ENCODE data around the gene RELN. TPM values are rescaled to one million over a fixed set of nuclear protein-coding genes. Genes with fewer than 3 reads are reported as not detected.

Gene RELN
- total RNA-seq, 1 experiment from 2014 or later, result 0.20 TPM

DNA sequence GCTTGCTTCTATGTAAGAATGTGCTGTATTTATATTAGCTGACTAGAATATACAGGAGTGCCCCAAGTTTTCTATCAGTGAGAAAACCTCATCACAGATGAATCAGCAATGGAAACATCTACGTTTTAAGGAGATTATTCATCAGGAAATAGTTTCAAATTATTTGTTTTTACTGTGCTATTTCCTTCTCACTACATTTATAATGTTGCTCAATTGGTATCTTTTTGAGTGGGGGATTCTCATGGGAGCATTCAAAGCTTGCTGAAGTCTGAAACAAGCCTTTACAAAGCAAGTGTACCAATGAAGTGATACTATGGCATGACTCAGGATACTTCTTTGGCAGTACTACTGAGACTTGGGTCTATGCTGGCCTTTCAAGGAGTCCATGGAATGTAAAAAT lies 352.4 kb downstream of the RELN start:
- Histone ChIP-seq H4K20me1 (ENCODE audit: insufficient read depth) (no peaks in the 10 kb centered on the region), H3K79me2 (ENCODE audit: insufficient read depth, low read length) (no peaks in the 10 kb centered on the region), H3K9ac (ENCODE audit: low read length) (no peak overlapping the region), H3K9me3 (ENCODE audit: control insufficient read depth in 1 of 2, insufficient read depth in 1 of 2, low read depth in 1 of 2, low read length in 2 of 2) (no peaks in the 10 kb centered on the region), H3K36me3 (ENCODE audit: control insufficient read depth in 1 of 2, insufficient read depth in 2 of 2, low read length in 2 of 2) (no peaks in the 10 kb centered on the region), H3K27ac (ENCODE audit: low read depth, low read length) (no peak overlapping the region), H3K4me3 (replicated peaks in 1 of 2; ENCODE audit: low read depth in 1 of 2, low read length in 2 of 2) (no peak overlapping the region), H2AFZ (ENCODE audit: low read depth, low read length, poor library complexity, severe bottlenecking) (no peak overlapping the region), H3K9me2 (ENCODE audit: insufficient read depth) (no peaks in the 10 kb centered on the region), H3K4me2 (ENCODE audit: low read length) (no peak overlapping the region), H3K4me1 (ENCODE audit: control insufficient read depth in 1 of 2, insufficient read depth in 2 of 2, low read length in 2 of 2) (no peaks in the 10 kb centered on the region), H3K27me3 (ENCODE audit: insufficient read depth, low read length) (peaks cover 13% of the 10 kb centered on the region; the same call in 1 of the 2 replicates)
- intact Hi-C loops (cut with micrococcal nuclease), result no loop called here
- RAD21 ChIA-PET (ENCODE audit: low non-redundant PET in 1 of 2, low total read pairs in 2 of 2, uncharacterized antibody in 2 of 2, unreplicated experiment in 2 of 2), result no interaction called here
- POLR2A ChIA-PET, result no interaction called here
- CTCF ChIA-PET, result no interaction called here
- TF ChIP-seq EZH2phosphoT487 (IDR thresholded peaks at IDR 0.05; ENCODE audit: borderline replicate concordance), result no peak
- TF ChIP-seq, protein P1, sequence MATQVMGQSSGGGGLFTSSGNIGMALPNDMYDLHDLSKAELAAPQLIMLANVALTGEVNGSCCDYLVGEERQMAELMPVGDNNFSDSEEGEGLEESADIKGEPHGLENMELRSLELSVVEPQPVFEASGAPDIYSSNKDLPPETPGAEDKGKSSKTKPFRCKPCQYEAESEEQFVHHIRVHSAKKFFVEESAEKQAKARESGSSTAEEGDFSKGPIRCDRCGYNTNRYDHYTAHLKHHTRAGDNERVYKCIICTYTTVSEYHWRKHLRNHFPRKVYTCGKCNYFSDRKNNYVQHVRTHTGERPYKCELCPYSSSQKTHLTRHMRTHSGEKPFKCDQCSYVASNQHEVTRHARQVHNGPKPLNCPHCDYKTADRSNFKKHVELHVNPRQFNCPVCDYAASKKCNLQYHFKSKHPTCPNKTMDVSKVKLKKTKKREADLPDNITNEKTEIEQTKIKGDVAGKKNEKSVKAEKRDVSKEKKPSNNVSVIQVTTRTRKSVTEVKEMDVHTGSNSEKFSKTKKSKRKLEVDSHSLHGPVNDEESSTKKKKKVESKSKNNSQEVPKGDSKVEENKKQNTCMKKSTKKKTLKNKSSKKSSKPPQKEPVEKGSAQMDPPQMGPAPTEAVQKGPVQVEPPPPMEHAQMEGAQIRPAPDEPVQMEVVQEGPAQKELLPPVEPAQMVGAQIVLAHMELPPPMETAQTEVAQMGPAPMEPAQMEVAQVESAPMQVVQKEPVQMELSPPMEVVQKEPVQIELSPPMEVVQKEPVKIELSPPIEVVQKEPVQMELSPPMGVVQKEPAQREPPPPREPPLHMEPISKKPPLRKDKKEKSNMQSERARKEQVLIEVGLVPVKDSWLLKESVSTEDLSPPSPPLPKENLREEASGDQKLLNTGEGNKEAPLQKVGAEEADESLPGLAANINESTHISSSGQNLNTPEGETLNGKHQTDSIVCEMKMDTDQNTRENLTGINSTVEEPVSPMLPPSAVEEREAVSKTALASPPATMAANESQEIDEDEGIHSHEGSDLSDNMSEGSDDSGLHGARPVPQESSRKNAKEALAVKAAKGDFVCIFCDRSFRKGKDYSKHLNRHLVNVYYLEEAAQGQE (IDR thresholded peaks at IDR 0.05; ENCODE audit: low read depth), result no peak
- no peak for TF ChIP-seq ZFX (IDR thresholded peaks at IDR 0.05)
- TF ChIP-seq SP1 (IDR thresholded peaks at IDR 0.05; ENCODE audit: low read depth), result no peak
- TF ChIP-seq EGR1 (IDR thresholded peaks at IDR 0.05; ENCODE audit: low read depth), result no peak
- TF ChIP-seq, protein P2, sequence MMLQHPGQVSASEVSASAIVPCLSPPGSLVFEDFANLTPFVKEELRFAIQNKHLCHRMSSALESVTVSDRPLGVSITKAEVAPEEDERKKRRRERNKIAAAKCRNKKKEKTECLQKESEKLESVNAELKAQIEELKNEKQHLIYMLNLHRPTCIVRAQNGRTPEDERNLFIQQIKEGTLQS (IDR thresholded peaks at IDR 0.05), result no peak
- TF ChIP-seq SIN3A (IDR thresholded peaks at IDR 0.05; ENCODE audit: low read depth), result no peak
- no peak for TF ChIP-seq ZNF274 (IDR thresholded peaks at IDR 0.05; ENCODE audit: low read depth, low read length)
- no peak for TF ChIP-seq TCF7L2 (IDR thresholded peaks at IDR 0.05; ENCODE audit: borderline replicate concordance, extremely low read depth, insufficient read depth, insufficient read length)
- TF ChIP-seq CBX3 (IDR thresholded peaks at IDR 0.05; ENCODE audit: low read depth), result no peak
- TF ChIP-seq, protein P3, sequence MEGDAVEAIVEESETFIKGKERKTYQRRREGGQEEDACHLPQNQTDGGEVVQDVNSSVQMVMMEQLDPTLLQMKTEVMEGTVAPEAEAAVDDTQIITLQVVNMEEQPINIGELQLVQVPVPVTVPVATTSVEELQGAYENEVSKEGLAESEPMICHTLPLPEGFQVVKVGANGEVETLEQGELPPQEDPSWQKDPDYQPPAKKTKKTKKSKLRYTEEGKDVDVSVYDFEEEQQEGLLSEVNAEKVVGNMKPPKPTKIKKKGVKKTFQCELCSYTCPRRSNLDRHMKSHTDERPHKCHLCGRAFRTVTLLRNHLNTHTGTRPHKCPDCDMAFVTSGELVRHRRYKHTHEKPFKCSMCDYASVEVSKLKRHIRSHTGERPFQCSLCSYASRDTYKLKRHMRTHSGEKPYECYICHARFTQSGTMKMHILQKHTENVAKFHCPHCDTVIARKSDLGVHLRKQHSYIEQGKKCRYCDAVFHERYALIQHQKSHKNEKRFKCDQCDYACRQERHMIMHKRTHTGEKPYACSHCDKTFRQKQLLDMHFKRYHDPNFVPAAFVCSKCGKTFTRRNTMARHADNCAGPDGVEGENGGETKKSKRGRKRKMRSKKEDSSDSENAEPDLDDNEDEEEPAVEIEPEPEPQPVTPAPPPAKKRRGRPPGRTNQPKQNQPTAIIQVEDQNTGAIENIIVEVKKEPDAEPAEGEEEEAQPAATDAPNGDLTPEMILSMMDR (IDR thresholded peaks at IDR 0.05 in 2 of 3, conservative IDR thresholded peaks at IDR 0.05 in 1 of 3; ENCODE audit: borderline replicate concordance in 1 of 3, insufficient read depth in 1 of 3, low read depth in 2 of 3, low read length in 2 of 3), result no peak
- no peak for TF ChIP-seq EZH2 (IDR thresholded peaks at IDR 0.05)
- TF ChIP-seq, protein P4, sequence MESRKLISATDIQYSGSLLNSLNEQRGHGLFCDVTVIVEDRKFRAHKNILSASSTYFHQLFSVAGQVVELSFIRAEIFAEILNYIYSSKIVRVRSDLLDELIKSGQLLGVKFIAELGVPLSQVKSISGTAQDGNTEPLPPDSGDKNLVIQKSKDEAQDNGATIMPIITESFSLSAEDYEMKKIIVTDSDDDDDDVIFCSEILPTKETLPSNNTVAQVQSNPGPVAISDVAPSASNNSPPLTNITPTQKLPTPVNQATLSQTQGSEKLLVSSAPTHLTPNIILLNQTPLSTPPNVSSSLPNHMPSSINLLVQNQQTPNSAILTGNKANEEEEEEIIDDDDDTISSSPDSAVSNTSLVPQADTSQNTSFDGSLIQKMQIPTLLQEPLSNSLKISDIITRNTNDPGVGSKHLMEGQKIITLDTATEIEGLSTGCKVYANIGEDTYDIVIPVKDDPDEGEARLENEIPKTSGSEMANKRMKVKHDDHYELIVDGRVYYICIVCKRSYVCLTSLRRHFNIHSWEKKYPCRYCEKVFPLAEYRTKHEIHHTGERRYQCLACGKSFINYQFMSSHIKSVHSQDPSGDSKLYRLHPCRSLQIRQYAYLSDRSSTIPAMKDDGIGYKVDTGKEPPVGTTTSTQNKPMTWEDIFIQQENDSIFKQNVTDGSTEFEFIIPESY (IDR thresholded peaks at IDR 0.05; ENCODE audit: extremely low read depth, insufficient replicate concordance, low read length), result no peak
- no peak for TF ChIP-seq SRF (IDR thresholded peaks at IDR 0.05; ENCODE audit: low read depth)
- no peak for TF ChIP-seq RAD21 (IDR thresholded peaks at IDR 0.05; ENCODE audit: low read depth)
- no peak for TF ChIP-seq CEBPB (IDR thresholded peaks at IDR 0.05; ENCODE audit: low read depth)
- no peak for TF ChIP-seq ELF1 (IDR thresholded peaks at IDR 0.05; ENCODE audit: borderline replicate concordance, low read depth)
- no peak for TF ChIP-seq JUND (IDR thresholded peaks at IDR 0.05)
- ATAC-seq (no peak), DNase-seq (ENCODE audit: low read depth, low spot score) (no peak)
- no TSS peak for BruUV-seq (replicated peaks)

Data from HCT116 (cell line).